M059J (cell line): Measurements from ENCODE around the gene PRKCB. TPM values are rescaled to one million over a fixed set of nuclear protein-coding genes. Genes with fewer than 3 reads are reported as not detected.

Source experiments
- DNase-seq: peaks from one replicate; pipeline ENCODE4 v3.0.0-alpha.2; 2012; ENCODE audit warnings: low read depth
- total RNA-seq: library from RNA; depleted of rRNA; stranded (reverse); fragments of >200 nt; shearing (Covaris generic); gene quantifications from 2 replicates; pipeline ENCODE4 v1.2.3, GENCODE V29; 2014

Gene PRKCB
- total RNA-seq, 1 experiment from 2014 or later: not detected

GRCh38 chr16:23941025-23941424 is 105.2 kb downstream of the PRKCB start:
- DNase-seq: no peak

- DNase-seq: no peak
Observed at GRCh38 chr16:23941963-23942564, 106.3 kb downstream of the PRKCB start.

- DNase-seq: no peak
Observed at GRCh38 chr16:23943604-23944003, 107.8 kb downstream of the PRKCB start.

GRCh38 chr16:23944381-23944780 is 108.6 kb downstream of the PRKCB start:
- DNase-seq: no peak

- no peak for DNase-seq
Observed at GRCh38 chr16:23945243-23945642, 109.5 kb downstream of the PRKCB start.

- no peak for DNase-seq
Observed at GRCh38 chr16:23947838-23948237, 112.1 kb downstream of the PRKCB start.

GRCh38 chr16:23948949-23949411 is 113.2 kb downstream of the PRKCB start:
- no peak for DNase-seq

- no peak for DNase-seq
Observed at GRCh38 chr16:23949630-23950290, 114.0 kb downstream of the PRKCB start.

GRCh38 chr16:23950291-23950894 is 114.6 kb downstream of the PRKCB start:
- DNase-seq: no peak

GRCh38 chr16:23950898-23951297 is 115.1 kb downstream of the PRKCB start:
- no peak for DNase-seq

GRCh38 chr16:23952128-23952970 is 116.6 kb downstream of the PRKCB start:
- DNase-seq: no peak

- no peak for DNase-seq
Observed at GRCh38 chr16:23952971-23953300, 117.2 kb downstream of the PRKCB start.

- no peak for DNase-seq
Observed at GRCh38 chr16:23953476-23953875, 117.7 kb downstream of the PRKCB start.

GRCh38 chr16:23955088-23955487 is 119.3 kb downstream of the PRKCB start:
- DNase-seq: no peak

GRCh38 chr16:23957287-23957686 is 121.5 kb downstream of the PRKCB start:
- DNase-seq: no peak

GRCh38 chr16:23959072-23959751 is 123.4 kb downstream of the PRKCB start:
- no peak for DNase-seq

GRCh38 chr16:23959752-23960072 is 123.9 kb downstream of the PRKCB start:
- DNase-seq: no peak

- no peak for DNase-seq
Observed at GRCh38 chr16:23960081-23960885, 124.5 kb downstream of the PRKCB start.

GRCh38 chr16:23962001-23962400 is 126.2 kb downstream of the PRKCB start:
- DNase-seq: no peak

- no peak for DNase-seq
Observed at GRCh38 chr16:23964136-23964535, 128.4 kb downstream of the PRKCB start.

GRCh38 chr16:23965137-23965733 is 129.5 kb downstream of the PRKCB start:
- DNase-seq: no peak
